Spinal cord (tissue), 10 donors: ENCODE measurements around the gene BEAN1. TPM values are rescaled to one million over a fixed set of nuclear protein-coding genes. Genes with fewer than 3 reads are reported as not detected.
"Not testable (repeated sequence)": the region's sequence is repeated elsewhere in the genome, so short reads cannot be mapped to it uniquely, and the experiment has no call there.

Experiments used
- DNase-seq, 6 donors: peaks; one replicate each; pipeline versions ENCODE4 v3.0.0 to v3.0.0-alpha.2; 2013 to 2015; ENCODE audit warnings: low spot score in 6 of 6, low read depth in 4 of 6
- H3K27ac ChIP-seq: one replicate; pipeline ENCODE4 v1.5.1; 2013; ENCODE audit warnings: low read depth, low read length, control low read depth
- H3K27me3 ChIP-seq: one replicate; pipeline ENCODE4 v1.6.1; 2013; ENCODE audit warnings: low read length; ENCODE audit not compliant: control insufficient read depth, insufficient read depth
- H3K36me3 ChIP-seq: one replicate; pipeline ENCODE4 v1.6.1; 2013; ENCODE audit warnings: low read length; ENCODE audit not compliant: control insufficient read depth, insufficient read depth
- H3K4me1 ChIP-seq: one replicate; pipeline ENCODE4 v1.6.1; 2013; ENCODE audit warnings: low read length; ENCODE audit not compliant: control insufficient read depth, insufficient read depth
- H3K4me3 ChIP-seq: one replicate; pipeline ENCODE4 v1.5.1; 2013; ENCODE audit warnings: low read depth, low read length, control low read depth
- H3K9me3 ChIP-seq: one replicate; pipeline ENCODE4 v1.6.1; 2013; ENCODE audit warnings: low read length; ENCODE audit not compliant: control insufficient read depth, insufficient read depth
- WGBS: methylation state at CpG from one replicate; pipeline ENCODE4 v1.1.5; 2013; ENCODE audit warnings: missing lambda C conversion rate; ENCODE audit not compliant: insufficient coverage; 5-methylcytosine and 5-hydroxymethylcytosine counted together
- polyA plus RNA-seq, 2 donors: library from polyadenylated mRNA; unstranded; fragments of 120-200 nt; gene quantifications; one replicate each; pipeline ENCODE4 v1.2.1, GENCODE V29; 2013; ENCODE audit not compliant: insufficient read length in 2 of 2
- total RNA-seq, 2 donors: library from RNA; depleted of rRNA in 1 of 2; stranded (reverse); fragments of 120-200 nt in 1 of 2; fragments of >200 nt in 1 of 2; gene quantifications; one replicate each; pipeline versions ENCODE4 v1.2.3 to v1.2.4, GENCODE V29; 2013 to 2014
- donor health status: healthy.

Gene BEAN1
- total and polyA plus RNA-seq, 4 donors = 4.9 to 27.0 (median 15.9) TPM

DNA sequence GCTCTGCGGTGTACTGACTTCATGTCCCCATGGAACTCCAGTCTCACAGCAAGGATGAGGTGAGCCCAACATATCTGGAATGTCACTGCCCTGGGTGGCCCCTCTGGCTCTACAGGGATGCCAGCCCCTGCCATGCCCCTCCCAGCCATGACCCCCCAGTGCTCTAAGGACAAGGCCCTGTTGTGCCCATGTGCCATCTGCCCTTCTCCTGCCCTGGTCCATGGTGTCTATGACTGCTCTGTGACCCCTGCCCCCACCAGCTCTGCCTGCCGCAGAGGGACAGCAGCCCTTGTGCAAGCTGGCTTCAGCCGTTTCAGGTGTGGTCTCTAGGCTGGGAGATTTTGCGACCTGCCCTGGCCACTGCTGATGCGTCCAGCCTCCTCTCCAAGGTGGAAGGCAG is 82.5 kb downstream of the BEAN1 start:
- no peak overlapping the region for H3K4me3 ChIP-seq
- no peak for DNase-seq
- 67% methylated on average over 3 of the region's 5 CpGs for WGBS
- H3K36me3 ChIP-seq = peaks cover 42% of the 10 kb centered on the region
- peaks cover 31% of the 10 kb centered on the region for H3K4me1 ChIP-seq
- H3K27ac ChIP-seq = no peak overlapping the region
- no peaks in the 10 kb centered on the region for H3K27me3 ChIP-seq
- no peaks in the 10 kb centered on the region for H3K9me3 ChIP-seq

DNA sequence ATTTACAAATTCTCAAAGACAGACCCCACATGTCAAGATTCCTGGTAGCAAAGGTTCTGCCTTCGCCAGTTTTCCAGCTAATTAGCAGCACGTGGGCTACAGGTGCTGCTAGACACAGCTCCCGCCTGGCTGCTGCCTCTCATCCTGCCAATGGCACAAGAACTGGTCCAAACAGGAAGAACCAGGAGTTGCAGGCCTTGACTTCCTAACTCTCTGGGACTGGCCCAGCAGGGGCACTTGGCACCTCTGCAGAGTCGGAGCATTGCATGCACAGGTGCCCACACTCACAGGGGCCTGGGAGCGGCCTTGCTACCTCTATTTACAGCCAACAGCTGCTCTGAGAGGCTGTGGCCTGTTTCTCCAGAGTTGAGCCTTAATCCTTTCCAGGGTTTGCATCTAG is 83.2 kb downstream of the BEAN1 start:
- Histone ChIP-seq H3K27ac (peak overlapping the region; percentile 42), H3K36me3 (peaks cover 45% of the 10 kb centered on the region)

DNA sequence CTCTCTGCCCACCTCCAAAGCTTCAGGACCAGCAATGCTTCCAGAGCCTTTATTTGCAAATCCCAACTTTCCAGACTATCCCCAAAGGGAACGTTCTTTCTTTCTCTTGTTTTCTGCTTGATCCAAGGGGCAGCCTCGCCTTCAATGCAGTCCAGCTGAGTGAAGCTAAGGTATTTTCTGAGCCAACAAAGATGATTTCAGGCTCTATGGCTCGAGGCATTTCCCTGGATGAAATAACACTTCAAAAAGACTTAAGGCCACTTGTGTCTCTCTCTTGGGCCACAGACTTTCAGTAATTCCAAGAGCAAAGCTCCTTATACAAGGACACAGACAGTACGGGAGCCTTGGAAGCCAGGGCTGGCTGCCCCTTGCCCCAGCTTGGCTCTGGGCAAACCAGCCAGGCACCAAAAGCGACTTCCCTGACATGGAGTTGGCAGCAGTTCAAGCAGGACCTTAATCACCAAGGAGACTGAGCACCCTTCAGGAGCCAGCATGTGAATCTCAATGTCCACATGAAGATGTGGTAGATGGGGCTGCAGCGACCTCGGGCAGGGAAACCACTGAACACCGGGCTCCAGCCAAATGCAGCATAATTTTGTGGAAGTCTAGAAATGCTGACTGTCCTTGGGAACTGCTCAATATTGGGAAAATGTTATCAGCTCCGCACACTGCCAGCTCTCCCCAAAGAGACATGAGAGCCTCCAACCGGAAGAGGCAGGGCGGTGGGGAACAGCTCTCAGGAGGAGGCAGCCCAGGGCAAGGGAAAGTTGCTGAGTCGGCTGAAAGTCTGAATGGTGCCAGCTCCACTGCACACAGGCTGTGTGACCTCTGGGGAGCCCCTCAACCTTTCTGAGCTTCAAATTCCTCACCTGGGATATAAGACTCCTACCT is 83.9 kb downstream of the BEAN1 start:
- Histone ChIP-seq H3K36me3 (peaks cover 51% of the 10 kb centered on the region), H3K9me3 (no peaks in the 10 kb centered on the region), H3K4me3 (no peak overlapping the region), H3K27ac (peak overlapping the region; percentile 42), H3K4me1 (peaks cover 37% of the 10 kb centered on the region), H3K27me3 (no peaks in the 10 kb centered on the region)
- WGBS = 52% methylated on average over 10 of the region's 12 CpGs
- peak in 2 of 6 donors; percentile 27 to 77 for DNase-seq

More for the DNA sequence above, 83.2 kb downstream of the BEAN1 start:
- no peaks in the 10 kb centered on the region for H3K27me3 ChIP-seq
- H3K4me3 ChIP-seq = no peak overlapping the region
- 76% methylated on average over 5 of the region's 5 CpGs for WGBS
- DNase-seq = no peak
- no peaks in the 10 kb centered on the region for H3K9me3 ChIP-seq
- peaks cover 31% of the 10 kb centered on the region for H3K4me1 ChIP-seq

DNA sequence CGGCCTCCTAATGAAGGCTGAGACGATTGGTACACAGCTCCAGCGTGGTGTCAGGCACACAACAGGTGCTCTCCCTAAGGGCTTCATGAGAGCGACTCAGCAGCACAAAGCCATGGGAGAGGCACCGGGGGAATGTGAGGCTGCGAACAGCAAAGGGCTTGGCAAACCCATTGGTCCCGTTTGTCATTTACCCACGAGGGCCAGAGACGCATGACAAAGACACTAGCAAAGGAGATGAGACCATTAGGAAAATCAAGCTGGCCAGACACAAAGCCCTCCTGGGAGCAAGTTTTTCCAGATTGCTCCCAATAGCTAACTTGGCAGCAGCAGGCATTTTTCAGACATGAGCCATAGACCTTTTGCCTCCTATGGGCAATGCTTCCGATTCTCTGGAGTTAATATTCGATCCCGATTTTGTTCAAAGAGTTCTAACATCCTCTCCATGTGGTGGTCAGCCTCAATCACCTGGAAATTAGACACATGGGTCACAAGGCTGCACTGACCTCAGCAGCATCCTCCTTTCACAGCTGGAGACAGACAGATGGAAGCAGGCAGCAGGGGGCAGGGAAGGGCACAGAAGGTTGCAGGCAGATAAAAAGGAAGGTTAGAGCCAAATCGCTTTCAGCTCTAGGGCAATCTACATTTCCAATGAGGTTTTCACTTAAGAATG is 84.6 kb downstream of the BEAN1 start:
- Histone ChIP-seq H3K4me1 (peaks cover 43% of the 10 kb centered on the region), H3K27me3 (no peaks in the 10 kb centered on the region), H3K27ac (peak overlapping the region; percentile 42)

DNA sequence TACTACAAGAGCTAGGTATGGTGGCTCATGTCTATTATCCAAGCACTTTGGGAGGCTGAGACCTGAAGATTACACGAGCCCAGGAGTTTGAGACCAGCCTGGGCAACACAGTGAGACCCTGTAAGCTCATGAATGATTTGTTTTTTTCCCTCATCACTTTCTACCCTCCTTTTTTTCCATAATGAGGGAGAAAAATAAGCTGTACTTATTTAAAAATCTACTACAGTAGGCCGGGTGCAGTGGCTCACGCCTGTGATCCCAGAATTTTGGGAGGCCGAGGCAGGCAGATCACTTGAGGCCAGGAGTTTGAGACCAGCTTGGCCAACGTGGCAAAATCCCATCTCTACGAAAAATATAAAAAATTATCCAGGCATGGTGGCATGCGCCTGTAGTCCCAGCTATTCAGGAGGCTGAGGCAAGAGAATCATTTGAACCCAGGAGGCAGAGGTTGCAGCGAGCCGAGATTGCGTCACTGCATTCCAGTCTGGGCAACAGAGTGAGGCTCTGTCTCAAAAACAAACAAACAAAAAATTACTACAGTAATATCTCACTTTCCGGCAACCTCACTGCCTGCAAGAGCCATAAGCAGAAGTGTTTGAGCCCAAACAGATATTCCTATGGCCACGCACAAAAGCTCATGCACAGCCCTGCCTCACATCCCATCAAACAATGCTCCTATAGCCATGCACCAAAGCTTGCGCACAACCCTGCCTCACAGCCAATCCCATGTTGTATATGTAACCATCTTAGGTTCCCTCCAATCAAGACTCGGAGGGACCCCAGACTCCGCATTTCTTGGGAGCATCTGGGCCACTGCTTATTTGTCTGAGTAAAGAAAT is 85.4 kb downstream of the BEAN1 start:
- Histone ChIP-seq H3K4me1 (peaks cover 51% of the 10 kb centered on the region), H3K27me3 (no peaks in the 10 kb centered on the region), H3K9me3 (no peaks in the 10 kb centered on the region), H3K27ac (no peak overlapping the region), H3K36me3 (peaks cover 63% of the 10 kb centered on the region), H3K4me3 (no peak overlapping the region)
- 83% methylated on average over 13 of the region's 15 CpGs for WGBS
- DNase-seq = no peak

More for the DNA sequence above, 84.6 kb downstream of the BEAN1 start:
- peak in 1 of 6 donors; percentile 12 for DNase-seq
- no peaks in the 10 kb centered on the region for H3K9me3 ChIP-seq
- H3K4me3 ChIP-seq = no peak overlapping the region
- H3K36me3 ChIP-seq = peaks cover 56% of the 10 kb centered on the region
- 40% methylated on average over 13 of the region's 13 CpGs for WGBS

DNA sequence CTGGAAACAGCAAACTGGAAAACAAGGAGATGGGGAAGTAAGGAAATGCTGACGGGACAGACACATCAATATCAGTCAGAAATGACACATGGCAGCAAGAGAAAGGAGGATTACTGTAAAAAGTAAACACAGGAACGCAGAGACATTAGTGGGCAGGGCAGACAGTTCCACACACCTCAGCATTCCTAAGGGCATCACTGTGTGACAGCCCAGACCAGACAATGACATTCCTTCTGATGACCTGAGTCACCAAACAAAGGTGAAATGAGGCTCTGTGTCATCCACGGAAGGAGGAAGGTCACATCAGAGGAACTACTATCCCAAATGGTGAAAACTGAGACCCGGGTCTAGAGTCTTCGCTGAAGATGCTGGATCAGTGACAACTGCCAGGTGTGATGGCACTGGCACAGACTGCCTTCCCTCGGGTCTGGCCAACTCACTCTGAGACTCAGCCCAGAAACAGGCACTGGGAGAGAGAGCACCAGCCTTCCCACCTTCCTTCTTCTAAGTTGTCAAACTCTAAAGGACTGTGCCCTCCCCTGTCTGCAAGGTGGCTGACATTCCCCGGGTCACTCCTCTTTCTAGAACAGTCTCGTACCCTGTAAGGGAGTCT is 86.1 kb downstream of the BEAN1 start:
- no peak overlapping the region for H3K27ac ChIP-seq
- DNase-seq = no peak
- H3K36me3 ChIP-seq = peaks cover 67% of the 10 kb centered on the region
- no peaks in the 10 kb centered on the region for H3K27me3 ChIP-seq
- H3K4me3 ChIP-seq = no peak overlapping the region
- peaks cover 56% of the 10 kb centered on the region for H3K4me1 ChIP-seq
- H3K9me3 ChIP-seq = no peaks in the 10 kb centered on the region
- 85% methylated on average over 7 of the region's 8 CpGs for WGBS

DNA sequence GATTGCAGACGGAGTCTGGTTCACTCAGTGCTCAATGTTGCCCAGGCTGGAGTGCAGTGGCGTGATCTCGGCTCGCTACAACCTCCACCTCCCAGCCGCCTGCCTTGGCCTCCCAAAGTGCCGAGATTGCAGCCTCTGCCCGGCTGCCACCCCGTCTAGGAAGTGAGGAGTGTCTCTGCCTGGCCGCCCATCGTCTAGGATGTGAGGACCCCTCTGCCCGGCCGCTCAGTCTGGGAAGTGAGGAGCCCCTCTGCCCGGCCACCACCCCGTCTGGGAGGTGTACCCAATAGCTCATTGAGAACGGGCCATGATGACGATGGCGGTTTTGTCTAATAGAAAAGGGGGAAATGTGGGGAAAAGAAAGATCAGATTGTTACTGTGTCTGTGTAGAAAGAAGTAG is 87.3 kb downstream of the BEAN1 start:
- H3K27ac ChIP-seq, DNase-seq, H3K27me3 ChIP-seq, H3K9me3 ChIP-seq, H3K4me3 ChIP-seq: not testable (repeated sequence)
- WGBS = 100% methylated on average over 3 of the region's 17 CpGs
- H3K4me1 ChIP-seq = peaks cover 56% of the 10 kb centered on the region
- peaks cover 62% of the 10 kb centered on the region for H3K36me3 ChIP-seq

DNA sequence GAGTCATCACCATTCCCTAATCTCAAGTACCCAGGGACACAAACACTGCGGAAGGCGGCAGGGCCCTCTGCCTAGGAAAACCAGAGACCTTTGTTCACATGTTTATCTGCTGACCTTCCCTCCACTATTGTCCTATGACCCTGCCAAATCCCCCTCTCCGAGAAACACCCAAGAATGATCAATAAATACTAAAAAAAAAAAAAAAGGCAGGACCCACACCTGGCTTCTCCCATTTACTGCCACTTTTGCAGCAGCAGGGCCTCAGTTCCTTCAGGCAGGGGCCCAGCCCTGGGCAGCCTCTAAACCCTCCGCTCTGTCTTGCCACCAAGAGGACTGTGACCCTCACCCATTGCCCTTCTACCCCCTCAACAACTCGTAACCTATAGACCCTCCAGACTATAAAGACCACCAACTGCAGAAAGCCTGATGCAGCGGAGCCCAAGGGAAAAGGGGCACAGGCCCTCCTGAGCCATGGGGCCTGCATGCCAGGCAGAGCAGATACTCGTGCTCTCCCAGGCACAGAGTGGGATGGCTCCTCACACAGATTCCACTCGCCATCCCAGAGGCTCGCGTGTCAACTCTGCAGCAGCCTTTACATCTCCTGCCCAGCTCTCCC is 88.0 kb downstream of the BEAN1 start:
- Histone ChIP-seq H3K36me3 (peaks cover 65% of the 10 kb centered on the region), H3K27ac (peak overlapping the region; percentile 49), H3K4me1 (peaks cover 57% of the 10 kb centered on the region)
- H3K27me3 ChIP-seq, H3K4me3 ChIP-seq, DNase-seq, H3K9me3 ChIP-seq: not testable (repeated sequence)
- WGBS = 90% methylated on average over 7 of the region's 10 CpGs
